Inferior parietal cortex (tissue), 1 donor: ENCODE data around the gene PNKP.
A peak's percentile ranks its signal among the peaks of the same experiment; 100 is the strongest.

ENCODE experiments used
- DNase-seq: peaks from one replicate; pipeline ENCODE4 v3.0.0-alpha.2; 2016; ENCODE audit errors: extremely low spot score

The PNKP gene

DNA sequence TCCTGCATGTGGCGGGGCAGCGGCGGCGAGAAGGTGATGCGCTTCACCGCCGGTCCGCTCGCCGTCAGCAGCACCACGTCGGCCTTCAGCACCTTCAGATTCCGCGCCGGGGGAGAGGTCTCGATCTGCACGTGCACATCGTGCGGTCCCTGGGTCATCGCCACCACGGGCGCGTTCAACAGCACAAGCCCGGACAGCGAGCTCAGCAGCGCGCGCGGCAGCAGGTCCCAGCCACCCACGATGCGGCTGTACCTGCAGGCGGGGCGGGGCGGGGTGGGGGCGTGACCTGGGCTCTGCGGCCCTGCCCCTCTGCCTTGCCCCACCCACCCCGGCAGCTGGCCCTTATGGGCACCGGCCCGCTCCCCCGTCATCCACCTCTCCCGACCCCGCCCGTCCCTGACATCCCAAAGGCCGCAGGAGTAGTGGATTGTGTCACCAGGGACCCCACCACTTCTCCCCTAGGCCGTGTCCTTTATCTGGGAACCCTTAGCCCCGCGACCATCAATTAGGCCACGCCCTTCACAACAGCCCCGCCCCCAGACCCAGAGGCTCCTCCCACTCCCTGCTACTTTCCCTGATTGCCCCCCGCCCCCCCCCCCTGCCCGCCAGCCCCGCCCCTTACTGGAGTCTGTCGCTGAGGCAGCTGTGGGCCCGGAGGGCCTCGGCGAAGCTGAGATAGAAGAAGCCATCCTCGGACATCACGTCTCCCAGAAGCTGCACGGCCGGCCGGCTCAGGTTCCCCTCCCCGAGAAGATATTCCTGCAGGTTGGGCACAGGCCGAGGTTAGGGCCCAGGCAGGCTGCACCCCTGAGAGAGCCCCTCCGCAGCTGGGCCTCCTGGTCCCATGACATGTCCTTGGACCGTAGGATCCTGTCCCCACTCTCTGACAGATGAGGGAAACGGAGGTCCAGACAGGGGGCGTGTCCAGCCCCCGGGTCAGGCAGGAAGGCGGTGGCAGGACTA, 23.3 kb upstream of the PNKP start:
- no peak for DNase-seq

GRCh38 chr19:49889687-49890348, 22.4 kb upstream of the PNKP start:
- peak; percentile 74 for DNase-seq

GRCh38 chr19:49889038-49889686, 21.8 kb upstream of the PNKP start:
- DNase-seq, result no peak

- no peak for DNase-seq
Observed at GRCh38 chr19:49888510-49888824, 21.1 kb upstream of the PNKP start.

- DNase-seq, result no peak
Observed at GRCh38 chr19:49887665-49888509, 20.5 kb upstream of the PNKP start.

DNA sequence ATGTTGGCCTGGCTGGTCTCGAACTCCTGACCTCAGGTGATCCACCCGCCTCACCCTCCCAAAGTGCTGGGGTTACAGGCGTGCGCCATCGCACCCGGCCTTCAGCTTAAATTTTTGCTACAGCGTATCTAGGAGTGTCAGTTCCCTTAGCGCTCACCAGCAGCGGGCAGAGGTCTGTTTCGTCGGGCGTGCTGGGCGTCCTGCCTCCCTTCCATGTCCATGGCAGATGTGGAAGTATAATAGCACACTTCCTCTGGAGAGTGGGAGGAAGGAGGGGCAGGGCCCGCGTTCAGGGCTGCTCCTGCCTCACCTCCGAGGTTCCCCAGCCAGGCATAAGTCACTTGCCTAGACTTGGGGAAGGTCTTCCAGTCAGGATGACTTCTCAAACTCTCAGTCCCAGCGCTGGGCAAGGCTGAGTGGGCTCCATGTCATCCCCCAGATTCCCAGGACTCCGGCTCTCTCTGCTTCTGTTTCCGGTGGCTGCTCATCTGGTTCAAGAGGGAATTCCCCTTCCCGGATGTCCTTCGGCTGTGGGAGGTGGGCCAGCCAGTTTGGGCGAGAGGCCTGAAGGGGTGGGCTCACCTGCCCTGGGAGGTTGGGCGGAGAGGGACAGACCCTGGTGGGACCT, 19.8 kb upstream of the PNKP start:
- no peak for DNase-seq

- DNase-seq, result no peak
Observed at GRCh38 chr19:49884760-49885159, 17.4 kb upstream of the PNKP start.

DNA sequence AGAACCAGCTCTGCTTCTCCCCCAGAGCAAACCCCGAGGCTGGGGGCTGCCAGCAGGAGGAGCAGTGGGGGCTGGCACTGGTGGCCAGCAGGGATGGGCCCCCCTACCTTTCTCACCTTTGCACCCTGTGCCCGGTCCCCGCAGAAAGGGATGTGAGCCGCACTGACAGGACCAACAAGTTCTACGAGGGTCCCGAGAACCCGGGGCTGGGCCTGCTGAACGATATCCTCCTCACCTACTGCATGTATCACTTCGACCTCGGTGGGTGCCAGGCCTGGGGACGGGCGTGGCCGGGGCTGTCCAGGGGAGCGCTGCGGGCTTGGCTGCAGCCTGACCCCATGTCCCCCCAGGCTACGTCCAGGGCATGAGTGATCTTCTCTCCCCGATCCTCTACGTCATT, 16.7 kb upstream of the PNKP start:
- DNase-seq, result no peak

DNA sequence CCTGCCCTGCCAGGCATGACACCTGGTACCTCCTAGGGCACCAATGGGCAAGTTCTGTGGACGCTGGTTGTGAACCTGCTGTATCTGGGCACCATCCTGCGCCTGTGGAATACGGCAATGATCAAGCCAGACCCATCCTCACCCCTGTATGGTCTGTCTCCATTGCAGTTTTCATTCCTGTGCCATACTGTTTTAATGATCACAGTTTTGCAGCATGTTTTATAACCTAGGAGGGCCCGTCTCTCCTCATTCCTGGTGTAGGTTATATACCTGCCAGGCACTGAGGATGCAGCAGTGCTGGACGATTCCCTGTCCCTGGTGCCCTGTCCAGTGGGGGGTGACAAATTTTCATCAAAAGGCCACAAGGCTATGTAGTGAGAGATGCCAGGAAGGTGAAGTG, 15.7 kb upstream of the PNKP start:
- DNase-seq, result no peak

DNA sequence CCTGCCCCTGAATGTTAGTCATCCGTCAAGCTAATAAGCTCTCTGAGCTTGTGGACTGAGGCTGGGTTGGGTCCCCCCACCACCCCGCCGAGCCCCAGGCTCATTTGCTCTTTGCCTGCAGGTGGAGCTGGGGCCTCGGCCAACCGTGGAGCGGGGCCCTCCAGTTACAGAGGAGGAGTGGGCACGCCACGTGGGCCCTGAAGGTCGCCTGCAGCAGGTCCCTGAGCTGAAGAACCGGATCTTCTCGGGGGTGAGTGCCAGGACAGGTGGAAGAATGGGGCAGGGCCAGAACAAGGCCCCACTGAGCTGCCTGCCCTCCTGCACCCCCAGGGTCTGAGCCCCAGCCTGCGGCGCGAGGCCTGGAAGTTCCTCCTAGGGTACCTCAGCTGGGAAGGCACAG, 15.3 kb upstream of the PNKP start:
- DNase-seq, result no peak

GRCh38 chr19:49881672-49882394, 14.5 kb upstream of the PNKP start:
- no peak for DNase-seq

- no peak for DNase-seq
Observed at GRCh38 chr19:49881186-49881585, 13.8 kb upstream of the PNKP start.

DNA sequence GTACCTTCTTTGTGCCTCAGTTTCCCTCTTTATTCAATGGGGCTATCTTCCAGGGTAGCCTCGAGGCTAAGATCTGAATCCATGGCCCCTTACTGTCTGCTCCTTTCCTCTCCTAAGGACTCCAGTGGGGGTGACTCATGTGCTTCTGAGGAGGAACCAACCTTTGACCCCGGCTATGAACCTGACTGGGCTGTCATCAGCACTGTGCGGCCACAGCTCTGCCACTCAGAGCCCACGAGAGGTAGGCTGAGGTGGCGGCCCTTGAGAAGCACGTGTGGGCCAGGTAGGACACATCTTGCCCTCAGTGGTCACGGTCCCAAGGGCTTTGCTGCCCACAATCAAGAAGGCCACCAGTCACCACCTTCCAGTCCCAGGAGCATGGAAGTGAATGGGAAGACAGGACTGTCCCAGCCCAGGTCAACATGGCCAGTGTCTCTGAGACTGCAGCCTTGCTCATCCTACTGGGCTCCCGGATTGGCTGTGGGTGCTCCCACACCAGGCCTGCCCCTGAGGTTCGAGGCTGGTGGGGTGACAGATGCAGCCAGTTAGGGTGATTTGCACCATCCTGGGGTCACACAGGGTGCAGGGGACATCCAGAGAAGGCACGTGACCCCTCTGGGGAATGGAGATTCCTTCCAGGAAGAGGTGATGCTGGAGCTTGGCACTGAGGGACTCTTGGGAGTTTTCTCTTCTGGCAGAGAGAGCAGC, 12.9 kb upstream of the PNKP start:
- DNase-seq, result no peak

GRCh38 chr19:49879243-49879963, 12.0 kb upstream of the PNKP start:
- DNase-seq, result no peak

- DNase-seq, result no peak
Observed at GRCh38 chr19:49878744-49879070, 11.3 kb upstream of the PNKP start.

DNA sequence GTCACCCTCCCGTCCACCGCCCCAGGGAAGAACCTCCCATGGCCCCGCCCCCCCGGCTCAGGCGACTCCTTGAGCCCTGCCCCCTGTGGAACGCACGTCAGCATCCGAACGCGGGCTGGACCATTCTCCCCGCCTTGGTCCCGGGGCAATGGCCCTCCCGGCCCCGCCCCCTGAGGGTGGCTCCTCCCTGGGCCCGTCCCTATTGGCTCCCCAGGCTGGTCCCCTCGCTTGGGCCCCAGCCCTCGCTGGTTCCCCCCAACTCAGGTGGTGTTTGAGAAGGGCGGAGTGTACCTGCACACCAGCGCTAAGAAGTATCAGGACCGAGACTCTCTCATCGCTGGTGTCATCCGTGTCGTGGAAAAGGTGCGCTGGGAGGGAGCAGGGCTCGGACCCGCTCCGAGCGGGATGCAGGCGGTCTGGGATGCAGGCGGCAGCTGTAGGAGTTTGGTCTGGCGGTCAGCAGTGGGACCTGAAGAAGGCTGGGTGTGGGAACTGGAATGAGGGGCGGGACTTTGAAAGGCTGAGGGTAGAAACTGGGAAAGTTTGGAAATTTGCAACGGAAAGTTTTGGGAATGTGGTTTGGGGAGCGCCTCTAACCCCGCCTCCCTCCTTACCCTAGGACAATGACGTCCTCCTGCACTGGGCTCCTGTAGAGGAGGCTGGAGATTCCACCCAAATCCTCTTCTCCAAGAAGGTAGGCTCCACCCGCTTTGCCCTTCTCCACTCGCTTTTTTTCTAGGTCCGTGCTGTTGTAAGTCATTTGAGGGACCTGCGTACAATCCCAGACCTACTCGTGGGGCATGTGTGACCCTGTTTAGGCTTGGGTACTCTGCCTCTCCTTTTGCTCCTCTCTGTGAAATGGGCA, 10.7 kb upstream of the PNKP start:
- DNase-seq, result peak; percentile 83

DNA sequence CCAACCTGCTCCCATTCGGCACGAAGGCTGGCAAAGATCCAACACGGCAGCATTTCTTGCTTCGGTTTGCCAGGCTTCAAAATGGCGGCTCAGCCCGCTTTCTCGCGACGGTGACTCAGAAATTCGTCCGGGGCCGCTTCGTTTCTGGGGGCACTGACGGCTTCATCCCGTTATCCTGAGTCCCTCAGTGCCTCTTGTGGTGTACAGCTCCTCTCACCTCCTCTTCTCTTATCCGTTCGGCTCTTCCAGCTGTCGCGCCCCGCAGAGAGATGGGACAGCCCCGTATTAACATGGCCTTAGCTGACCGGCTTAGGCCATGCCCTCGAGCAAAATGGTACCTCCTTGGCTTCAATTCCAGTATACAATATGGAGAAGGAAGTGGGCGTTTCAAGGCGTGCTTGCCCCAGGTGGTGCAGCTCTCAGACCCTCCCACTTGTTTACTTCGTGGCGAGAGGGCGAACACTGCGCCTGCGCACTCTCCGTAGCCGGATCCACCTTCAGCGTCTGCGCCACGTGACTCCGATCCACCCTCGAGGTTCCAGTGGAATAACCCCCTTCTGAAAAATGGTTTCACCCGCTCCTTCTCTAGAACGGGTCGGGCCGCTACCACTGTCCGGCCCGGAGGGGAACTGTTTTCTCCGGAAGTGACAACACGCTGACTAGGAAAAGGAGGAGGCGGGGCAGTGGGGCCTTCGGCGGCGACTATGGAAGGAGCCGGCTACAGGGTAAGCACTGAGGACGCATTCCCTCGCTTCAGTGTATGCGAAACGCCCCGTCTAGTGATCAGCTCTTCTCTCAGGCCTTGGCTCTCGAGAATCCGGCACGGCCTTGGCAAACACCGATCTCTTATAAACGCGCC, 9.9 kb upstream of the PNKP start, which contains the start of the genes AKT1S1 and TBC1D17:
AKT1S1 (minus strand) TSS at position 336 of the 859 bp plus-strand sequence. CDS start 4,060 bp downstream, outside the sequence.
TBC1D17 (plus strand) TSS at position 683 of the 859 bp plus-strand sequence; CDS start at position 705, 22 bp downstream.
- DNase-seq, result peak; percentile 100
